NCI-H1048 (cell line): ENCODE measurements around the gene BCKDHA.
A peak's percentile ranks its signal among the peaks of the same experiment; 100 is the strongest.
"Not testable (repeated sequence)": the region's sequence is repeated elsewhere in the genome, so short reads cannot be mapped to it uniquely, and the experiment has no call there.

Experiments used
- DNase-seq: peaks from one replicate; lab custom pipeline; 2025; lab: John Stamatoyannopoulos, UW

BCKDHA gene

DNA sequence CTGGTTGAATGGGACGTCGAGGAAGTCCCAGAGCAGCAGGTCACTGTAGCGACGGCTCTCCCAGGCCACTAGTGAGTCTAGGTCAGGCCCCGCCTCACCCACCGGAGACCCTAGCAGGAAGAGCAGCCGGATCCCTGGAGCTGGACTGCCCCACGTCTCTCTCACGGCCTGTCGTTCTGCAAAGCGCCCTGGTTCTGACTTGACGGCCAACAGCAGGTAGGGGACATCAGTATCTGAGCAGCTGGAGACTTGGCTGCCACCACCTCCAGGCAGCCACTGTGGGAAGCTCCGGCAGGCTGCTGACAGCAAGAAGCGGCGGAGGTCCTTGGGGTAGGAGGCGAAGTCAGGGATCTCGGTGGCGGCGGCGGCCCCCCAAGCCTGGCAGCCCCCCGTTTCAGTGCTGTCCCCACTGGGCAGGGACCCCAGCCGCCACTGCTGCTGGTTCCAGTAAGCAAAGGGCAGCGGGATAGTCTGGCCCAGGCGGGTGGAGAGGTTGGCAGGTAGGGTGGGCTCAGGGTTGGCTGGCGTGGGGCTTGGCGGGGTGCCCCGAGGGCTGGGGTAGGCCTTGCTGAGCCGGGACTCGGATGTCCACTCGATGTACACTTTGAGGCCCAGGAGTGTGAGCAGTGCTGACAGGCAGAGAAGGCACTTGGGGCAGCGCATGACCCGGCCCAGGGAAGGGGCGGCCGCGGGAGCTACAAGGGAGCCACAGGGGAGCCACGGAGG lies 28.7 kb downstream of the BCKDHA start:
- DNase-seq: no peak

GRCh38 chr19:41426952-41427646 lies 29.5 kb downstream of the BCKDHA start, which contains the start of gene B3GNT8:
B3GNT8 (minus strand) TSS chr19:41427374; CDS start chr19:41426778, 596 bp downstream.
- no peak for DNase-seq

- no peak for DNase-seq
These were observed 30.2 kb downstream of the BCKDHA start for GRCh38 chr19:41427647-41428480.

GRCh38 chr19:41428481-41428859 lies 30.9 kb downstream of the BCKDHA start:
- DNase-seq: no peak

DNA sequence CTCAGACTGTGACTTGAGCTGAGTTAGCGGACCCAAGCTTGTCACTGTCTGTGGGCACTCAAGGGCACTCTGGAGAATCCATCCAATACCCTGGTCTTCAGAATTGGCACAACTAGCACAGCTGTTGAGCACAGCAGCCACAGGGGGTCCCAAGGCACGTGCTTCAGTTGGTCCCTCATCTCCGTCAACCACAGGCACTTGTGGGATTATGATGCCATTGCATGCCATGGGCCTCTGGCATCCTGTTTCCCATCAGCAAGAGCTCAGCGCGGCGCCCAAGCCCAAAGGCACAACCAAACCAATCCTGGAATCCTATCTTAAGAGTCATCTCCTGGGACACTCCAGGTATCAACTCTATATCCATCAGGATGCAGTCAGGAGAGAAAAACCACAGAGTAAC lies 33.3 kb downstream of the BCKDHA start:
- DNase-seq: no peak

GRCh38 chr19:41431426-41432386 lies 34.1 kb downstream of the BCKDHA start:
- no peak for DNase-seq

- DNase-seq: no peak
These were observed 35.6 kb downstream of the BCKDHA start for GRCh38 chr19:41433171-41433570.

- no peak for DNase-seq
These were observed 36.8 kb downstream of the BCKDHA start for GRCh38 chr19:41434450-41434849.

GRCh38 chr19:41435376-41435775 lies 37.8 kb downstream of the BCKDHA start:
- DNase-seq: not testable (repeated sequence)

- DNase-seq: no peak
These were observed 38.5 kb downstream of the BCKDHA start for GRCh38 chr19:41435936-41436673.

GRCh38 chr19:41436674-41436951 lies 39.0 kb downstream of the BCKDHA start:
- DNase-seq: no peak

- no peak for DNase-seq
These were observed 40.4 kb downstream of the BCKDHA start for GRCh38 chr19:41437944-41438574.

GRCh38 chr19:41439441-41440222 lies 42.0 kb downstream of the BCKDHA start, which contains the start of gene DMAC2:
DMAC2 (minus strand) TSS chr19:41439912; CDS start chr19:41439899, 13 bp downstream.
- peak; percentile 96 for DNase-seq

DNA sequence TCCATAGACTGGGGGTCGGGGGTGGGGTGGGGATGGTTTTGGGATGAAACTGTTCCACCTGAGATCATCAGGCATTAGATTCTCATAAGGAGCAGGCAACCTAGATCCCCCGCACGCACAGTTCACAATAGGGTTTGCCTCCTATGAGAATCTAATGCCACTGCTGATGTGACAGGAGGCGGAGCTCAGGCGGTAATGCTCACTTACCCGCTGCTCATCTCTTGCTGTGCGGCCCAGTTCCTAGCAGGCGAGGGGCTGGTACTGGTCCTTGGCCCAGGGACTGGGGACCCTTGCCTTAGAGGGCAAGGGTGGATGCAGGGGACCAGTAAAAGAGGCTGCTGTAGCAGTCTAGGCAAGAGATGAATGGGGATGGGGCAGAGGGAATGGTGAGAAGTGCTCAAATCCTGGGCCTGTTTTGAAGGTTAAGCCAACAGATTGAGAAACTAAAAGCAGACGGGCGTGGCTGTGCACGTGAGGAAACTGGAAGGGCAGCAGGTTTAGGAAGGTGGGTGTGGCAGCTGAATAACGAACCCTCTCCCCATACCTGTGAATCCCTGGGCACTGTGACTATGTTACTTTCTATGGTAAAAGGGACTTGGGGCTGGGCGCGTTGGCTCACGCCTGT lies 43.8 kb downstream of the BCKDHA start:
- no peak for DNase-seq

DNA sequence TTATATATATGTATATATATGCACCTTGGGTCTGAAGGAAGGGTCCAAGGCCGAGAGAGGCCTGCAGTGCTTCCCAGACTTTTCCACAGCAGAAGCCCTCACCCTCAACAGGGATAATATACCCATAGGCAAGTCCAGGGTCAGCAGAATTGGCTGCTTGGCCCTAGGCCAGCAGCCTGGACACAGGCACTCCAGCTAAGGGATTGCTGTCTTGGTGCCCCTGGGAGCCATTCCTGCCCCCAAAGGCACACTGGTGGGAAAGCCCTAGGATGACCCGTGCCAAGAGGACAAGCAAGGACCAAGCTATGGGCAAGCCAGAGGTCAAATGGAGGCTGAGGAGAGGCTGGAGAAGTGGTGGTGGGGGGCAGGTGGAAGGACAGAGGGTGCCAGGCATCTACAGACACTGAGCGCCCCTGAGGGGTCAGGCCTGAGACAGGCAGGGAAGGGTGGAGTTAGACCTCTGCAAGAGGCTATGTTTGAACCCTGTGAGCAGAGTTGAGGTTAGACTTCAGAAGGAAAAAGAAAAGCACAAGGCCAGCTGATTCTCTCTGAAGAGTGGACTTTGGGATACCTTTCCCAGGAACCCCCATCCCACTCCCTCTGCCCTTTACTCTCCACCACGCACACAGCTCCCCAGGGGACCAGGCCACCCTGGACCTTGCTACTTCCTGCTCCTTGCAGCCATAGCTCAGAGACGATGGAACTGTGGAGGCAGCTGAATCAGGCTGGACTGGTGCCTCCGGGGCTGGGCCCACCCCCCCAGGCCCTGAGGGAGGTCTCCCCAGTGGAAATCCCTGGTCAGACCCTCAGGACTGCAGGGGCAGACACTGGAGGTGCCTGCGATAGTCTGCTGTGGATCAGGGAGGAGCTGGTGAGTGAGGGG lies 45.1 kb downstream of the BCKDHA start, which contains the start of gene ERICH4:
Gene ERICH4 (plus strand): TSS at position 684 of the 883 bp plus-strand sequence. CDS start 14 bp downstream, at position 698.
- no peak for DNase-seq

- no peak for DNase-seq
These were observed 46.3 kb downstream of the BCKDHA start for GRCh38 chr19:41443813-41444455.

DNA sequence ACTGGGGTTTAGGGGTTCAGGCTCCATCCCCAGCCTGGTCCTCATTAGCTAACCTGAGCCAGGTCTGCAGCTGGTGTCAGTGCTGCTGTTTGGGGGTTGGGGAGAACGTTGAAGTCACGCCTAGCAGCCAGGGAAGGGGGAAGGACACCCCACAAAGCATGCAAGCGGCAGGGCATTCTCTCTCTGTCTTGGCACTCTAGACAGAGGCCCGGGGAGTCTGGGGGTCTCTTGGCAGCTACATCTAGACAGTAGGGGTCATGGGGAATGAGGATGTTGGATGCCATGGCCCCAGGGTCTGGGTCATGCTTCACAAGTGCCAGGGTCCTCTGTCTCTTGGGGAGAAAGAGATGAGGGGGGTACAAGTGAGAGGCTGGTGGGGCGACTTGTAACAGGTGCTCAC lies 48.0 kb downstream of the BCKDHA start:
- DNase-seq: no peak
